ENCODE results near the gene UBE2S. TPM values are rescaled to one million over a fixed set of nuclear protein-coding genes. Genes with fewer than 3 reads are reported as not detected.
"Not testable (repeated sequence)": the region's sequence is repeated elsewhere in the genome, so short reads cannot be mapped to it uniquely, and the experiment has no call there.

The UBE2S gene
- total RNA-seq, 4 donors from 2014 or later: 8.0 to 16.2 (median 9.9) TPM

GRCh38 chr19:55406826-55407549 is 600 bp downstream of the UBE2S start:
- TF ChIP-seq POLR2A (IDR thresholded peaks at IDR 0.05): no peak
- no peak for TF ChIP-seq EP300 (IDR thresholded peaks at IDR 0.05)
- no peak for TF ChIP-seq CTCF (IDR thresholded peaks at IDR 0.05)
- DNase-seq (ENCODE audit: low spot score in 2 of 2): no peak
- Histone ChIP-seq H3K27ac (peak overlapping the region; percentile 95 to 98 (median 98)), H3K9me3 (no peaks in the 10 kb centered on the region), H3K4me3 (peak overlapping the region; percentile 76 to 99 (median 90)), H3K36me3 (peaks cover 0 to 36% (median 4%) of the 10 kb centered on the region in 3 donors), H3K27me3 (no peaks in the 10 kb centered on the region), H3K4me1 (peaks cover 0 to 33% (median 17%) of the 10 kb centered on the region in 4 donors)
- 13 to 23% methylated on average over 15 to 29 of the region's 35 CpGs for WGBS, 2 donors

- Histone ChIP-seq H3K27ac (peak overlapping the region in 2 of 4 donors; percentile 97 to 98), H3K27me3 (no peaks in the 10 kb centered on the region), H3K4me1 (peaks cover 0 to 33% (median 17%) of the 10 kb centered on the region in 4 donors), H3K4me3 (peak overlapping the region; percentile 76 to 99 (median 90)), H3K36me3 (peaks cover 0 to 43% (median 4%) of the 10 kb centered on the region in 3 donors), H3K9me3 (no peaks in the 10 kb centered on the region)
- DNase-seq (ENCODE audit: low spot score in 2 of 2): no peak
- WGBS, 2 donors: 79% methylated on average over 14 of the region's 14 CpGs
- TF ChIP-seq CTCF (IDR thresholded peaks at IDR 0.05) (no peak), POLR2A (IDR thresholded peaks at IDR 0.05) (no peak), EP300 (IDR thresholded peaks at IDR 0.05) (no peak)
These were observed 1.3 kb downstream of the UBE2S start for GRCh38 chr19:55406091-55406825.

- peaks cover 0 to 33% (median 17%) of the 10 kb centered on the region in 4 donors for H3K4me1 ChIP-seq
- H3K9me3 ChIP-seq: no peaks in the 10 kb centered on the region
- peak overlapping the region in 1 of 4 donors; percentile 98 for H3K27ac ChIP-seq
- H3K27me3 ChIP-seq: no peaks in the 10 kb centered on the region
- whole genome bisulfite sequencing, 2 donors: 71 to 77% methylated on average over 5 of the region's 5 CpGs
- TF ChIP-seq POLR2A (IDR thresholded peaks at IDR 0.05) (no peak), EP300 (IDR thresholded peaks at IDR 0.05) (no peak), CTCF (IDR thresholded peaks at IDR 0.05) (no peak)
- DNase-seq (ENCODE audit: low spot score in 2 of 2): no peak
- H3K36me3 ChIP-seq: peaks cover 0 to 48% (median 7%) of the 10 kb centered on the region in 3 donors
- no peak overlapping the region for H3K4me3 ChIP-seq
These were observed 1.9 kb downstream of the UBE2S start for GRCh38 chr19:55405638-55406037.

GRCh38 chr19:55402509-55402908 is 5.1 kb downstream of the UBE2S start:
- TF ChIP-seq CTCF (IDR thresholded peaks at IDR 0.05) (no peak), POLR2A (IDR thresholded peaks at IDR 0.05) (no peak), EP300 (IDR thresholded peaks at IDR 0.05) (no peak)
- Histone ChIP-seq H3K36me3 (peaks cover 0 to 54% (median 7%) of the 10 kb centered on the region in 3 donors), H3K4me1 (peaks cover 0 to 29% (median 17%) of the 10 kb centered on the region in 4 donors), H3K4me3 (no peak overlapping the region), H3K9me3 (no peaks in the 10 kb centered on the region), H3K27ac (no peak overlapping the region), H3K27me3 (no peaks in the 10 kb centered on the region)
- DNase-seq (ENCODE audit: low spot score in 2 of 2): no peak
- WGBS, 2 donors: 52 to 88% methylated on average over 2 of the region's 2 CpGs

GRCh38 chr19:55401390-55401789 is 6.2 kb downstream of the UBE2S start:
- Histone ChIP-seq H3K4me1 (peaks cover 0 to 22% (median 10%) of the 10 kb centered on the region in 4 donors), H3K36me3 (peaks cover 0 to 54% (median 7%) of the 10 kb centered on the region in 3 donors)
- H3K4me3 ChIP-seq; DNase-seq (ENCODE audit: low spot score in 2 of 2); H3K27ac ChIP-seq; H3K9me3 ChIP-seq; H3K27me3 ChIP-seq: not testable (repeated sequence)
- WGBS, 2 donors: 79 to 100% methylated on average over 1 to 27 of the region's 28 CpGs

All from tibial nerve (tissue), 4 donors.